ENCODE results near the gene ZNF234.
"Not testable (repeated sequence)": the region's sequence is repeated elsewhere in the genome, so short reads cannot be mapped to it uniquely, and the experiment has no call there.

Gene ZNF234

GRCh38 chr19:44182145-44182544 lies 40.8 kb downstream of the ZNF234 start:
- DNase-seq, result no peak

- no peak for DNase-seq
Observed at GRCh38 chr19:44190020-44190419, 48.7 kb downstream of the ZNF234 start.

GRCh38 chr19:44192127-44192526 lies 50.8 kb downstream of the ZNF234 start:
- DNase-seq, result no peak

GRCh38 chr19:44196772-44197171 lies 55.4 kb downstream of the ZNF234 start:
- DNase-seq, result no peak

- no peak for DNase-seq
Observed at GRCh38 chr19:44202470-44202869, 61.1 kb downstream of the ZNF234 start.

GRCh38 chr19:44202974-44203373 lies 61.6 kb downstream of the ZNF234 start:
- no peak for DNase-seq

- DNase-seq, result not testable (repeated sequence)
Observed at GRCh38 chr19:44203877-44204276, 62.5 kb downstream of the ZNF234 start.

GRCh38 chr19:44204772-44205171 lies 63.4 kb downstream of the ZNF234 start:
- no peak for DNase-seq

- peak; percentile 91 to 96 for DNase-seq
Observed at GRCh38 chr19:44207126-44207803, 65.9 kb downstream of the ZNF234 start.
